Esophagus muscularis mucosa (tissue), 3 donors: ENCODE data around the gene ADAMTSL1.

Experiments
- POLR2A ChIP-seq: fragments of 450-650 bp; IDR thresholded peaks from one replicate; pipeline ENCODE4 v1.6.1; 2017; ENCODE audit warnings: antibody characterized with exemption, moderate library complexity, mild to moderate bottlenecking, low read depth
- POLR2AphosphoS5 ChIP-seq, 2 donors: sonication (generic); formaldehyde crosslinking; IDR thresholded peaks; one replicate each; pipeline ENCODE4 v1.6.1; 2017; ENCODE audit warnings: antibody characterized with exemption in 2 of 2
- TF ChIP-seq, protein P1 (sequence below), 3 experiments: fragments of 200-600 bp in 2 of 3; fragments of 450-650 bp in 1 of 3; sonication (generic) in 2 of 3; IDR thresholded peaks; one replicate each; pipeline ENCODE4 v1.5.1; 2017 to 2019; ENCODE audit warnings: antibody characterized with exemption in 3 of 3, mild to moderate bottlenecking in 2 of 3, moderate library complexity in 1 of 3

DNA sequence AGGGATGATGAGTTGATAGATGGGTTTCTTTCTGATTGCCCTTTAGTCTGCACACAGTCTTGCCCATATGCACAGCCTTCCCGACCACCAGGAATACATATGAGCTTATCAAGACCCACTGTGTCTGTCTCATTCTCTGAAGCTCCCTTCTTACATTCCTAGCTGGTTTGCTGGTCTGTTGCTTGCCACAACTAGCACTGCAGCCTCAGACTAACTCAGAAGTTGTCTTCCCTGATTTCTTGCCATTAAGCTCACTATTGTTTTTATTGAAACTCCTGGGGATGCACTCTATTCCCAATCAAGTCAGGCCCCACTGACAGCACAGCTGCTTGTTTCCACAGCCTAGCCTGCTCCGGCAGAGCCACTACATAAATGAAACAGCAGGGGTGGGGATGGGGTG, 461.6 kb downstream of the ADAMTSL1 start:
- TF ChIP-seq POLR2A (no peak), POLR2AphosphoS5 (IDR thresholded peaks at IDR 0.05) (no peak)
- TF ChIP-seq, protein P1, sequence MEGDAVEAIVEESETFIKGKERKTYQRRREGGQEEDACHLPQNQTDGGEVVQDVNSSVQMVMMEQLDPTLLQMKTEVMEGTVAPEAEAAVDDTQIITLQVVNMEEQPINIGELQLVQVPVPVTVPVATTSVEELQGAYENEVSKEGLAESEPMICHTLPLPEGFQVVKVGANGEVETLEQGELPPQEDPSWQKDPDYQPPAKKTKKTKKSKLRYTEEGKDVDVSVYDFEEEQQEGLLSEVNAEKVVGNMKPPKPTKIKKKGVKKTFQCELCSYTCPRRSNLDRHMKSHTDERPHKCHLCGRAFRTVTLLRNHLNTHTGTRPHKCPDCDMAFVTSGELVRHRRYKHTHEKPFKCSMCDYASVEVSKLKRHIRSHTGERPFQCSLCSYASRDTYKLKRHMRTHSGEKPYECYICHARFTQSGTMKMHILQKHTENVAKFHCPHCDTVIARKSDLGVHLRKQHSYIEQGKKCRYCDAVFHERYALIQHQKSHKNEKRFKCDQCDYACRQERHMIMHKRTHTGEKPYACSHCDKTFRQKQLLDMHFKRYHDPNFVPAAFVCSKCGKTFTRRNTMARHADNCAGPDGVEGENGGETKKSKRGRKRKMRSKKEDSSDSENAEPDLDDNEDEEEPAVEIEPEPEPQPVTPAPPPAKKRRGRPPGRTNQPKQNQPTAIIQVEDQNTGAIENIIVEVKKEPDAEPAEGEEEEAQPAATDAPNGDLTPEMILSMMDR (IDR thresholded peaks at IDR 0.05) = no peak
